Mucosa of rectum (tissue), 2 donors: Measurements from ENCODE around the gene WNK2.

Experiments used
- H3K27ac ChIP-seq, 2 donors: one replicate each; pipeline ENCODE4 v1.7.0; 2013; ENCODE audit warnings: inconsistent platforms in 2 of 2, low read depth in 2 of 2, low read length in 2 of 2
- H3K27me3 ChIP-seq, 2 donors: one replicate each; pipeline ENCODE4 v1.7.0; 2013; ENCODE audit warnings: low read length in 2 of 2; ENCODE audit not compliant: control insufficient read depth in 2 of 2, insufficient read depth in 2 of 2
- H3K36me3 ChIP-seq, 2 donors: one replicate each; pipeline ENCODE4 v1.7.0; 2013; ENCODE audit warnings: low read length in 2 of 2; ENCODE audit not compliant: control insufficient read depth in 2 of 2, insufficient read depth in 2 of 2
- H3K4me1 ChIP-seq, 2 donors: one replicate each; pipeline ENCODE4 v1.7.0; 2013; ENCODE audit warnings: low read length in 2 of 2, mild to moderate bottlenecking in 1 of 2; ENCODE audit not compliant: control insufficient read depth in 2 of 2, insufficient read depth in 2 of 2
- H3K4me3 ChIP-seq, 2 donors: one replicate each; pipeline ENCODE4 v1.7.0; 2013; ENCODE audit warnings: low read length in 2 of 2
- H3K9ac ChIP-seq, 2 donors: one replicate each; pipeline ENCODE4 v1.7.0; 2013; ENCODE audit warnings: low read length in 2 of 2, low read depth in 1 of 2, mild to moderate bottlenecking in 1 of 2
- H3K9me3 ChIP-seq, 2 donors: one replicate each; pipeline ENCODE4 v1.7.0; 2013; ENCODE audit warnings: low read length in 2 of 2; ENCODE audit not compliant: control insufficient read depth in 2 of 2
- donor health status: healthy.
- donor health status: Normal muscosa, but diverticular disease.

WNK2 gene

DNA sequence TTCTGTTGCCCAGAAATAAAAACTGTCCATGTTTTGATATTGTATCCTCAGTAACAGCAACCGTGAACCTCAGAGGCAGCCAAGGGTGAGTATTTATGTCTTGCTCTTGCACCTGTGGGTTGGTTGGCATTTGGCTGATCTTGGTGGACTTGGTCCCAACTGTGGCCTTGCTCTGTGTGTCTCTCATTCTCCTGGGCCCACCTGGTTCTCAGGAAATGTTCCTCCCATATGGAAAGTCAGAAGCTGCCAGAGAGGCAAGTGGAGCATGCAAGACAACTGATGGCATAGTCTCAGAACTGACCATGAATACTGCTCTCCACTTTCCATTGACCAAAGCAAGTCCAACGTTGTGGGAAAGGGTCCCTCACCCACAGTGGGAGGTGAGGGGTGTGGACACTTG is 36.3 kb upstream of the WNK2 start:
- H3K36me3 ChIP-seq, result no peaks in the 10 kb centered on the region
- H3K4me3 ChIP-seq, result no peak overlapping the region
- no peak overlapping the region for H3K27ac ChIP-seq
- H3K4me1 ChIP-seq, result peaks cover 0 to 6% of the 10 kb centered on the region in 2 donors
- H3K9me3 ChIP-seq, result no peaks in the 10 kb centered on the region
- H3K9ac ChIP-seq, result no peak overlapping the region
- no peaks in the 10 kb centered on the region for H3K27me3 ChIP-seq

DNA sequence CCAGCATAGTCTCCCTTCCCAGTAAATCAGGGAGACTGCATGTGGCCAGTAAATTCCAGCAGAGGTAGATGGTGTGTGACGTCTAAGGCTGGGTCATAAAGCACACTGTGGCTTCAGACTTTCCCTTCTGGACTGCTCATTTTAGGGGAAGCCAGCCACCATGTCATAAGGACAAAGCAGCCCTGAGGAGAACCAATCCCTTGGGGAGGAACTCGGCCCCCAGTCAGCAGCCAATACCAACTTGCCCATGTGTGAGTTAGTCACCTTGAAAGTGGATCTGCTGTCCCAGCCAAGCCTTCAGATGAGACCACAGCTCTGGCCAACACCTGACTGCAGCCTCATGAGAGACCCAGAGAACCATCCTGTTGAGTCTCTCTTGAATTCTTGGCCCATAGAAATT is 35.2 kb upstream of the WNK2 start:
- Histone ChIP-seq H3K36me3 (no peaks in the 10 kb centered on the region), H3K27me3 (no peaks in the 10 kb centered on the region), H3K4me3 (no peak overlapping the region), H3K4me1 (peaks cover 0 to 5% of the 10 kb centered on the region in 2 donors), H3K9me3 (no peaks in the 10 kb centered on the region), H3K9ac (no peak overlapping the region), H3K27ac (no peak overlapping the region)

DNA sequence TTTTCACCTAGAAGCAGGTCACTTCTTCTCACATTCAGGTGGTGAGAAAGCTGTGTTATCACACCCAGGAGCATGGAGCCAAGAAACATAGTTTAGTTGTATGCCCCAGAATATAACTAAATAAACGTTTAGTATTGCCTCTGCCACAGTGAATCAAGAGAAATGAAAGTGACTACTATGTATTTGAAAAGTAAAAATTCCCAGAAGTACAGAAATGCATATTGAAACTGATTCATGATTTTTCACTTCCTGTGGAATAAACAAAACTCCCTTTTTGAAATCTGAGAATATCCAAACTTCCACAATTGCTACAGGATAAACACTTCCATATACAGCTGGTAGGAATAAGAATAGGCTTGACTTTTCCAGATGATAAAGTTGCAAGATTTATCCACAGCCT is 34.6 kb upstream of the WNK2 start:
- Histone ChIP-seq H3K9me3 (no peaks in the 10 kb centered on the region), H3K27me3 (no peaks in the 10 kb centered on the region), H3K4me3 (no peak overlapping the region), H3K27ac (no peak overlapping the region), H3K9ac (no peak overlapping the region), H3K4me1 (no peaks in the 10 kb centered on the region), H3K36me3 (no peaks in the 10 kb centered on the region)

GRCh38 chr9:93151097-93151784 is 32.7 kb upstream of the WNK2 start:
- Histone ChIP-seq H3K4me3 (no peak overlapping the region), H3K9me3 (no peaks in the 10 kb centered on the region), H3K9ac (no peak overlapping the region), H3K36me3 (no peaks in the 10 kb centered on the region), H3K4me1 (no peaks in the 10 kb centered on the region), H3K27ac (no peak overlapping the region), H3K27me3 (no peaks in the 10 kb centered on the region)

- H3K27ac ChIP-seq, result no peak overlapping the region
- no peaks in the 10 kb centered on the region for H3K4me1 ChIP-seq
- no peaks in the 10 kb centered on the region for H3K36me3 ChIP-seq
- H3K27me3 ChIP-seq, result no peaks in the 10 kb centered on the region
- no peak overlapping the region for H3K9ac ChIP-seq
- no peaks in the 10 kb centered on the region for H3K9me3 ChIP-seq
- no peak overlapping the region for H3K4me3 ChIP-seq
Measured at GRCh38 chr9:93154293-93154903, 29.5 kb upstream of the WNK2 start.

GRCh38 chr9:93155716-93156474 is 28.0 kb upstream of the WNK2 start:
- H3K9me3 ChIP-seq, result no peaks in the 10 kb centered on the region
- H3K27me3 ChIP-seq, result no peaks in the 10 kb centered on the region
- H3K4me3 ChIP-seq, result no peak overlapping the region
- H3K36me3 ChIP-seq, result no peaks in the 10 kb centered on the region
- no peak overlapping the region for H3K27ac ChIP-seq
- no peak overlapping the region for H3K9ac ChIP-seq
- peaks cover 0 to 3% of the 10 kb centered on the region in 2 donors for H3K4me1 ChIP-seq

DNA sequence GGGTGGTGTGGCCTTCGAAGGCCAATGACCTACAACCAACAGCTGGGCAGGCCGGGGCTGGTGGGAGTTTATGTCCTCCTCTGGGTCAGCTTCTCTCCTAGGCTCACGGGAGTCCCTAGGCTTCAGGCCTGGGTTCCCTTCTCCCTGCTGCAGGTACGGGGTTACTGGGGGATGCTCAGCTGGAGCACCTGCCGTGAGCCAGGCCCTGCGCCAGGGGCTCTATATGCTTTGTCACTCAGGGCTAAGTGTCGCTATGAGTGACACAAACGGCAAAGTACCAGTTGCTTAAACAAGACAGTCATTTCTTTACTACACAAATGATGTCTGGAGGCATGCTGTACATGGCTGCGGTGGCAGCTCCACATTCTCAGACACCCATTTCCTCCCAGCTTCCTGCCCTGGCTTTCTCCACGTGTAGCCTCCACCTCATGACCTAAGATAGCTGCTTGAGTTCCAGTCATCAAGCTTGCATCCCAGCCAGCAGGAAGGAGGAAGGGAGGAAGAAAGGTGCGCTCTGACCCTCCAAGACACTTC is 27.4 kb upstream of the WNK2 start:
- H3K27me3 ChIP-seq, result no peaks in the 10 kb centered on the region
- H3K4me3 ChIP-seq, result no peak overlapping the region
- no peak overlapping the region for H3K9ac ChIP-seq
- H3K36me3 ChIP-seq, result no peaks in the 10 kb centered on the region
- no peak overlapping the region for H3K27ac ChIP-seq
- H3K9me3 ChIP-seq, result no peaks in the 10 kb centered on the region
- peaks cover 0 to 3% of the 10 kb centered on the region in 2 donors for H3K4me1 ChIP-seq

GRCh38 chr9:93159601-93160471 is 24.1 kb upstream of the WNK2 start:
- Histone ChIP-seq H3K27ac (no peak overlapping the region), H3K36me3 (no peaks in the 10 kb centered on the region), H3K4me3 (no peak overlapping the region), H3K9ac (peak overlapping the region in 1 of 2 donors; percentile 22), H3K4me1 (peaks cover 0 to 3% of the 10 kb centered on the region in 2 donors), H3K9me3 (no peaks in the 10 kb centered on the region), H3K27me3 (no peaks in the 10 kb centered on the region)

DNA sequence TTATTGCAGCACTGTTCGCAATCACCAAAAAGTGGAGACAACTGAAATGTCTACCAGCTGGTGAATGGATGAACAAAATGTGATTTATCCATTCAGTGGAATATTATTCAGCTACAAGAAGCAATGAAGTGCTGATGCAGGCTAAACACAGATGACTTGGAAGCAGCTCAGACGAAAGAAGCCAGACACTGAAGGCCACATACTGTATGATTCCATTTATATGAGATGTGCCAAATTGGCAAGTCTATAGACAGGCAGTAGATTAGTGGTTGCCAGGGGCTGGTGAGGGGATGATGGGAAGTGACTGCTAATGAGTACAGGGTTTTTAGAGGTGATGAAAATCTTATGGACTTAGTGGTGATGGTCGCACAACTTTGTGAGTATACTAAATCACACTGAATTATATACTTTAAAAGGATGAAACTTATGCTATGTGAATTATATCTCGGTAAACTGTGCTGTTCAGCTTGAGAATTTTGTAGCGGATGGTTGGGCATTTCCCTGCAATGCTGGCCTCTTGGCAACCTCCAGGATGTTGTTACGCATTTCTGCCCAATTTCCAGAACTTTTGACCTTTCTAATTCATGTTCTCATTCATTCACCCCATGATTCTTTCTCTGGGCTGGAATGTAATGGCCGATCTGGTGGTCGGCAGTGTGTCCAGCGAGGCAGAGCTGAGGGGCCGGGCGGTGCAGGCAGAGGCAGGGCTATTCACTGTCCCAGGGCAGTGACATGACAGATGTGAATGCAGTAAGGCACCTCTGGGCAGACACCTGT is 22.0 kb upstream of the WNK2 start:
- Histone ChIP-seq H3K36me3 (no peaks in the 10 kb centered on the region), H3K27me3 (no peaks in the 10 kb centered on the region), H3K9me3 (no peaks in the 10 kb centered on the region), H3K4me3 (no peak overlapping the region), H3K9ac (no peak overlapping the region), H3K4me1 (peaks cover 2 to 5% of the 10 kb centered on the region in 2 donors), H3K27ac (no peak overlapping the region)
